ENCODE results near the gene SEMA3F.

Gene SEMA3F

GRCh38 chr3:50167841-50168209 is 12.7 kb downstream of the SEMA3F start:
- DNase-seq (ENCODE audit: extremely low spot score, insufficient read length, low read depth), result no peak
- no peak for FAIRE-seq

GRCh38 chr3:50168388-50168787 is 13.3 kb downstream of the SEMA3F start:
- FAIRE-seq (no peak), DNase-seq (ENCODE audit: extremely low spot score, insufficient read length, low read depth) (no peak)

GRCh38 chr3:50168791-50169190 is 13.7 kb downstream of the SEMA3F start:
- FAIRE-seq (no peak), DNase-seq (ENCODE audit: extremely low spot score, insufficient read length, low read depth) (no peak)

GRCh38 chr3:50169232-50169832 is 14.2 kb downstream of the SEMA3F start:
- FAIRE-seq, result no peak
- DNase-seq (ENCODE audit: extremely low spot score, insufficient read length, low read depth), result no peak

- FAIRE-seq (no peak), DNase-seq (ENCODE audit: extremely low spot score, insufficient read length, low read depth) (no peak)
These were observed 14.7 kb downstream of the SEMA3F start for GRCh38 chr3:50169858-50170257.

DNA sequence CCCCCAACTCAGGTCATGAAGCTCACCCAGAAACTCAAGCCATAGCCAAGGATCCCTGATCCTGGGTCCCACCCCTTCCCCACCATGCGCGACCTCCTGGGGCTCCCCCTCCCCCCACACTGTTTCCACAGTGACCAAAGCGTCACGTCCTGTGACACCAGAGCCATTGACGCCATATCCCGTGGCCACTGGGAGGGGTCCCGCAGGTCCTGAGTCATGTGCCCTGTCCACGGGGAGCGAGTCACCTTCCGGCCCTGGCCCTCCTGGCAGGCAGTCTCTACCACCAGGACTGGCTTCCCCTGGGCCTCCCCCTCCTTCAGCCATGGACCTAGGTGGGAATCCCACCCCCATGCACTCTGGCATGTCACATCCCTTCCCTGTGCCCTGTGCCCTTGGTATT is 15.6 kb downstream of the SEMA3F start:
- no peak for DNase-seq (ENCODE audit: extremely low spot score, insufficient read length, low read depth)
- FAIRE-seq, result no peak

- FAIRE-seq (no peak), DNase-seq (ENCODE audit: extremely low spot score, insufficient read length, low read depth) (no peak)
These were observed 16.6 kb downstream of the SEMA3F start for GRCh38 chr3:50171540-50172301.

- FAIRE-seq (no peak), DNase-seq (ENCODE audit: extremely low spot score, insufficient read length, low read depth) (no peak)
These were observed 17.6 kb downstream of the SEMA3F start for GRCh38 chr3:50172626-50173220.

GRCh38 chr3:50173685-50174516 is 18.8 kb downstream of the SEMA3F start:
- FAIRE-seq, result no peak
- no peak for DNase-seq (ENCODE audit: extremely low spot score, insufficient read length, low read depth)

GRCh38 chr3:50174517-50174895 is 19.4 kb downstream of the SEMA3F start:
- DNase-seq (ENCODE audit: extremely low spot score, insufficient read length, low read depth) (no peak), FAIRE-seq (no peak)

DNA sequence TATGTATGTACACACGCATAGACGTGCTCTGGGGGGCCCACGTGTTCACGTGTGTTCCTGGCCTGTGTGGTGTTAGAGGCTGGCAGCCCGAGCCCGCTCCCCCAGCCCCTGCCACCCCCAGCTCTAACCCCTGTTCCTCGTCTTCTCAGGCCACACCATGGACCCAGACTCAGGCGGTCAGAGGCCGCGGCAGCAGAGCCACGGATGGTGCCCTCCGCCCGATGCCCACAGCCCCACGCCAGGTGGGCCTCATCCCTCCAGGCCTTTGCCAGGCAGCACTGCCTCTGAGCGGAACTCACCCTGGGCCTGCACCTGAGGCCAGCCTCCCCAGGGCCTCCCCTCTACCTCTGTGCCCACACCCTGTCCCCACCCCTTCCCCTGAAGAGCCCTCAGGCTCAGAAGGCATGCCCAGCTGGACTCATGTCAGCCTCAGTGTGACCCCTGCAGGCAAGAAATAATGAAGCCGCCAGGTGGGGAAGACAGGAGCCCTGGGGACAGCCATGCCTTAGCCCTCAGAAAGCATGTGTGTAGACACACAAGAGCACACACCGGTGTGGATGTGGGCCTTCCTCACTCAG is 19.9 kb downstream of the SEMA3F start:
- FAIRE-seq, result no peak

DNA sequence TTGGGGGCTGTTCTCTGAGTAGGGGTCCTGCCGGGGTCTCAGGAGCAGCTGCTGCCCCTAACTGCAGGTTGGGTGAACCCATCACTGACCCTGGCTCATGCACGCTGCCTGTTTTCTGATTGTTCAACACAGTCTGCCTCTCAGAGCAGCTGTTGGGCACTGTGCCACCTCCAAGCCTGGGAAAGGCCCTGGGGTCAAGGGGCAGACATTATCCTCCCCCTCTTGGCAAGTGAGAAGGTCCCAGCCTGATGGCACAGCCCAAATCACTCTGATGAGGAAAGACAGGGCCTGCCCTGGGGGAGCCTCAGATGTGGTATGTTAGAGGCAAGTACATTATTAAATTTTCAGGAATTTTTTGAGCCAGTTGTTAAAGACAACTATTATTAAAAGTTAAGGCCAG is 22.2 kb downstream of the SEMA3F start:
- FAIRE-seq (no peak), DNase-seq (ENCODE audit: extremely low spot score, insufficient read length, low read depth) (no peak)

More for the DNA sequence above, 19.9 kb downstream of the SEMA3F start:
- no peak for DNase-seq (ENCODE audit: extremely low spot score, insufficient read length, low read depth)

GRCh38 chr3:50179710-50180109 is 24.6 kb downstream of the SEMA3F start:
- no peak for DNase-seq (ENCODE audit: extremely low spot score, insufficient read length, low read depth)
- no peak for FAIRE-seq

GRCh38 chr3:50181985-50182384 is 26.9 kb downstream of the SEMA3F start:
- no peak for FAIRE-seq
- DNase-seq (ENCODE audit: extremely low spot score, insufficient read length, low read depth), result no peak

DNA sequence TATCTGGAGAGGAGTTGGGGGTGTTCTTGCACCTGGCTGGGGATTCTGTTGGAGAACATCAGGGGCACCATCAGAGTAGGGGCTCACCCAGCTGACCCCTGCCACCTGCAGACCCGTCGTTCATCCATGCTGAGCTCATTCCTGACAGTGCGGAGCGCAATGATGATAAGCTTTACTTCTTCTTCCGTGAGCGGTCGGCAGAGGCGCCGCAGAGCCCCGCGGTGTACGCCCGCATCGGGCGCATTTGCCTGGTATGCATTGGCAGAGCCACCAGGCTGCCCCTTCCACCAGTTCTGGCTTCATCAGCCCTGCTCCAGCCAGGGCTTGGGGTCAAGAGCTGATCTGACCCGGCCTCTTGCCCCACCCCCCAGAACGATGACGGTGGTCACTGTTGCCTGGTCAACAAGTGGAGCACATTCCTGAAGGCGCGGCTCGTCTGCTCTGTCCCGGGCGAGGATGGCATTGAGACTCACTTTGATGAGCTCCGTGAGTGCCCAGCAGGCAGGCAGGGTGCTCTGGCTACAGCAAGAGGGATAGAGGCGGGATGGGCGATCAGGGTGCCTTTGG is 27.5 kb downstream of the SEMA3F start:
- FAIRE-seq, result no peak
- no peak for DNase-seq (ENCODE audit: extremely low spot score, insufficient read length, low read depth)

DNA sequence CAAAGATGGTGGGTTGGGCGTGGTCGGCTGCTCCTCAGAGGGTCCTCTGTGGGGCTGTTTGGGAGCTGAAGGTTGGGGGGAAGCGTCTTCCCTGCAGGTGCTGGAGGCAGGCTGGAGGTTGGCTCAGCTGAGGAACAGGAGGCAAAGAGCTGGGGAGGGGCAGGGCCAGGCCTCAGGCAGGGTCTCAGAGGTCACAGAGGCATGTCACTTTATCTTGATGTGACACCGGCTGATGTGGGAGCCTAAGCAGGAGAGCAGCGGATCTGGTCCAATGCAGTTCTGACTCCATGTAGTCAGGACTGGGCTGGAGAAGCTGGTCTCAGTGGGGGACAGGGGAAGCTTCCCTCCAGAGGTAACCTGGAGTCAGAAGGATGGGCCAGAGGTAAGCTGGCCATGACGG is 28.6 kb downstream of the SEMA3F start:
- no peak for DNase-seq (ENCODE audit: extremely low spot score, insufficient read length, low read depth)
- FAIRE-seq, result no peak

GRCh38 chr3:50184242-50184978 is 29.3 kb downstream of the SEMA3F start:
- no peak for FAIRE-seq
- DNase-seq (ENCODE audit: extremely low spot score, insufficient read length, low read depth), result no peak

DNA sequence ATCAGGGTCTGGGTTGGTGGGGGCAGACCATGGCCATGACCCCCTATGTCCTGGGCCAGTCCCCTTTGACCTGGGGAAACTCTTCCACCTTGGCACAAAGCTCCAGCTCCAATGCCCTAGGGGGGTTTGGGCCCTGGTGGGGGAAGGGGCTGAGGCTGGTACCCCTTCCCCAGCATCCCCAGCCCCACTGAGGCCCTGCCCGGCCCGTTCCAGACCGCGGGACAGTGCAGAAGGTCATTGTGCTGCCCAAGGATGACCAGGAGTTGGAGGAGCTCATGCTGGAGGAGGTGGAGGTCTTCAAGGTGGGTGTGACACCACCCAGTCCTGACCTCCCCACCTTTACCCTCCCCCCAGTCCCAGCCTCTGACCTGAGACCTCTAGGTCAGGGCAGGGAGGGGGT is 30.1 kb downstream of the SEMA3F start:
- no peak for DNase-seq (ENCODE audit: extremely low spot score, insufficient read length, low read depth)
- no peak for FAIRE-seq

- FAIRE-seq (no peak), DNase-seq (ENCODE audit: extremely low spot score, insufficient read length, low read depth) (no peak)
These were observed 31.0 kb downstream of the SEMA3F start for GRCh38 chr3:50186096-50186495.
